Adrenal gland (tissue), 5 donors: Measurements from ENCODE around the gene TUB.

Source experiments
- POLR2A ChIP-seq, 2 donors: fragments of 450-650 bp; IDR thresholded peaks; one replicate each; pipeline ENCODE4 v1.6.1; 2017; ENCODE audit warnings: antibody characterized with exemption in 2 of 2, mild to moderate bottlenecking in 2 of 2, moderate library complexity in 1 of 2
- TF ChIP-seq, protein P1 (sequence below), 6 experiments: fragments of 450-650 bp in 4 of 6; fragments of 200-600 bp in 2 of 6; sonication (generic) in 1 of 6; IDR thresholded peaks; 1 replicate in 5 of 6; 2 replicates in 1 of 6; pipeline versions ENCODE4 v1.5.1 to v1.8.0; 2016 to 2021; ENCODE audit warnings: antibody characterized with exemption in 6 of 6, mild to moderate bottlenecking in 2 of 6, moderate library complexity in 1 of 6
- donor health status: DM: no; HTN: no; CAD: no.

DNA sequence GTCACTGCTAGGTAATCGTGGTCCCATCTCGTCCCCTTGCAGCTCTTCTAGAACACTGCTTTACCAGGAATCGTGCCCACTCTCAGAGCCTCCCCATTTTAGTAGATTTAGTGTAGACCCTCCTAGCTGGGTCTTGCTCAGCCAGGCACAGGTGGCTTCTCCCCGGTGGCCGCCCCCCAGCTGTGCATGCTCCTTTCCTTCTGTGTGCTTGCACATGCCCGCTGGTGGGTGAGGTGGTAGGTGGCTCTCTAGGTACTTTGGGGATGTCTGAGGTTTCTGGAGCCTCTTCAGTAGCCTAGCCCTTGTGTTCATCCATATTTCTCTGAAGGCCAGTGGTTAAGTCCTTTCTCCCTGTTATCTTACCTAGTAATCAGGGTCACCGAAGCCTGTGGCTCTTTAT lies 5.6 kb downstream of the TUB start:
- TF ChIP-seq, protein P1, sequence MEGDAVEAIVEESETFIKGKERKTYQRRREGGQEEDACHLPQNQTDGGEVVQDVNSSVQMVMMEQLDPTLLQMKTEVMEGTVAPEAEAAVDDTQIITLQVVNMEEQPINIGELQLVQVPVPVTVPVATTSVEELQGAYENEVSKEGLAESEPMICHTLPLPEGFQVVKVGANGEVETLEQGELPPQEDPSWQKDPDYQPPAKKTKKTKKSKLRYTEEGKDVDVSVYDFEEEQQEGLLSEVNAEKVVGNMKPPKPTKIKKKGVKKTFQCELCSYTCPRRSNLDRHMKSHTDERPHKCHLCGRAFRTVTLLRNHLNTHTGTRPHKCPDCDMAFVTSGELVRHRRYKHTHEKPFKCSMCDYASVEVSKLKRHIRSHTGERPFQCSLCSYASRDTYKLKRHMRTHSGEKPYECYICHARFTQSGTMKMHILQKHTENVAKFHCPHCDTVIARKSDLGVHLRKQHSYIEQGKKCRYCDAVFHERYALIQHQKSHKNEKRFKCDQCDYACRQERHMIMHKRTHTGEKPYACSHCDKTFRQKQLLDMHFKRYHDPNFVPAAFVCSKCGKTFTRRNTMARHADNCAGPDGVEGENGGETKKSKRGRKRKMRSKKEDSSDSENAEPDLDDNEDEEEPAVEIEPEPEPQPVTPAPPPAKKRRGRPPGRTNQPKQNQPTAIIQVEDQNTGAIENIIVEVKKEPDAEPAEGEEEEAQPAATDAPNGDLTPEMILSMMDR (IDR thresholded peaks at IDR 0.05) = no peak
- no peak for TF ChIP-seq POLR2A (IDR thresholded peaks at IDR 0.05)
